Panc1 (cell line): ENCODE measurements around the gene BCAS3.

Experiments used
- CTCF ChIP-seq: fragments of 450-650 bp; IDR thresholded peaks from 2 replicates; pipeline ENCODE4 v1.5.1; 2017; ENCODE audit warnings: mild to moderate bottlenecking
- REST ChIP-seq, 2 experiments: IDR thresholded peaks; 2 replicates each; pipeline ENCODE4 v1.6.1; 2011 to 2012; ENCODE audit warnings: low read depth in 2 of 2, control low read depth in 1 of 2, low read length in 1 of 2, mild to moderate bottlenecking in 1 of 2, moderate library complexity in 1 of 2; ENCODE audit not compliant: insufficient read depth in 1 of 2
- TCF7L2 ChIP-seq: IDR thresholded peaks from 2 replicates; pipeline ENCODE4 v1.6.1; 2011; ENCODE audit warnings: mild to moderate bottlenecking, low read depth, low read length, inconsistent platforms

GRCh38 chr17:60676758-60677307 lies 818 bp upstream of the BCAS3 start:
- TF ChIP-seq CTCF (no peak), TCF7L2 (no peak), REST (IDR thresholded peaks at IDR 0.05; ENCODE audit: insufficient read depth in 1 of 2, low read depth in 2 of 2, low read length in 1 of 2) (no peak)
